Chondrocyte (in vitro differentiated cells): ENCODE data around the gene C13orf46. TPM values are rescaled to one million over a fixed set of nuclear protein-coding genes. Genes with fewer than 3 reads are reported as not detected.

Experiments
- DNase-seq: peaks from one replicate; pipeline ENCODE4 v3.0.0; 2021; ENCODE audit warnings: mixed read lengths, low spot score
- H3K27ac Mint-ChIP-seq: one replicate; pipeline ENCODE4 v1.8.0; 2021; ENCODE audit warnings: mild to moderate bottlenecking, moderate library complexity, mixed read lengths; ENCODE audit not compliant: unreplicated experiment
- H3K27me3 Mint-ChIP-seq: 2 replicates; pipeline ENCODE4 v1.8.0; 2021; ENCODE audit warnings: low read depth, mixed read lengths
- H3K36me3 Mint-ChIP-seq: 2 replicates; pipeline ENCODE4 v1.8.0; 2021; ENCODE audit warnings: low read depth, mixed read lengths
- H3K4me1 Mint-ChIP-seq: 2 replicates; pipeline ENCODE4 v1.8.0; 2021; ENCODE audit warnings: low read depth, mild to moderate bottlenecking, mixed read lengths
- H3K4me3 Mint-ChIP-seq: one replicate; pipeline ENCODE4 v1.8.0; 2021; ENCODE audit warnings: mild to moderate bottlenecking, moderate library complexity, mixed read lengths; ENCODE audit not compliant: unreplicated experiment
- H3K9me3 Mint-ChIP-seq: 2 replicates; pipeline ENCODE4 v1.8.0; 2021; ENCODE audit warnings: low read depth, mixed read lengths
- CTCF ChIP-seq: fragments of 200-600 bp; sonication (generic); IDR thresholded peaks from 2 replicates; pipeline ENCODE4 v1.5.0; 2021; ENCODE audit warnings: antibody characterized with exemption, mild to moderate bottlenecking, moderate library complexity
- total RNA-seq: library from RNA; stranded (reverse); gene quantifications from 3 replicates; pipeline ENCODE4 v1.2.1, GENCODE V29; 2021

C13orf46 gene
- total RNA-seq, 1 donor from 2014 or later = 2.2 TPM

- Mint-ChIP-seq H3K27ac (no peak overlapping the region), H3K4me3 (no peak overlapping the region)
Measured at GRCh38 chr13:113965383-113965874, 8.4 kb downstream of the C13orf46 start.

GRCh38 chr13:113964251-113964995 lies 9.5 kb downstream of the C13orf46 start:
- TF ChIP-seq CTCF = no peak

More at GRCh38 chr13:113965383-113965874, 8.4 kb downstream of the C13orf46 start:
- Mint-ChIP-seq H3K4me1 (no peaks in the 10 kb centered on the region), H3K36me3 (peaks cover 9% of the 10 kb centered on the region), H3K27me3 (no peaks in the 10 kb centered on the region), H3K9me3 (peaks cover 1% of the 10 kb centered on the region)
- DNase-seq = no peak
- no peak for TF ChIP-seq CTCF

GRCh38 chr13:113963376-113963775 lies 10.5 kb downstream of the C13orf46 start:
- H3K4me3 Mint-ChIP-seq = no peak overlapping the region
- peak; percentile 59 for DNase-seq
- H3K36me3 Mint-ChIP-seq = peaks cover 14% of the 10 kb centered on the region
- H3K27me3 Mint-ChIP-seq = no peaks in the 10 kb centered on the region
- no peak overlapping the region for H3K27ac Mint-ChIP-seq
- H3K4me1 Mint-ChIP-seq = no peaks in the 10 kb centered on the region
- no peak for TF ChIP-seq CTCF
- peaks cover 7% of the 10 kb centered on the region for H3K9me3 Mint-ChIP-seq

More at GRCh38 chr13:113964251-113964995, 9.5 kb downstream of the C13orf46 start:
- Mint-ChIP-seq H3K9me3 (peaks cover 7% of the 10 kb centered on the region), H3K27ac (no peak overlapping the region), H3K4me3 (no peak overlapping the region), H3K4me1 (no peaks in the 10 kb centered on the region), H3K27me3 (no peaks in the 10 kb centered on the region), H3K36me3 (peaks cover 12% of the 10 kb centered on the region)
- DNase-seq = peak; percentile 56

DNA sequence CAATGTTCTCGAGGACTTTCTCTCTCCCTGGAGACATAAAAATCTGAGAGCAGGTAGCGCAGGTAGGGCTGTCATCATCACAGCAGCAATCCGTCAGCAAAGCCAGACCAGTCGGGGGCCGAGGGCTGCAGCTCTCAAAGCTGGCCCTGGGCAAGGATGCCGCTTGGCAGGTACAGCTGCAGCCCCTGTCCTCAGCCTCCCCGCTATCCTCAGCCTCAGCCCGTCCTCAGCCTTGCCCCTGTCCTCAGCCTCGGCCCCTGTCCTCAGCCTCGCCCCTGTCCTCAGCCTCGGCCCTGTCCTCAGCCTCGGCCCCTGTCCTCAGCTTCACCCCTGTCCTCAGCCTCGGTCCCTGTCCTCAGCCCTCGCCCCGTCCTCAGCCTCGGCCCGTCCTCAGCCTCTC lies 10.9 kb downstream of the C13orf46 start:
- no peak overlapping the region for H3K4me3 Mint-ChIP-seq
- peak; percentile 59 for DNase-seq
- no peak overlapping the region for H3K27ac Mint-ChIP-seq
- peaks cover 16% of the 10 kb centered on the region for H3K36me3 Mint-ChIP-seq
- H3K27me3 Mint-ChIP-seq = no peaks in the 10 kb centered on the region
- TF ChIP-seq CTCF = no peak
- peaks cover 7% of the 10 kb centered on the region for H3K9me3 Mint-ChIP-seq
- no peaks in the 10 kb centered on the region for H3K4me1 Mint-ChIP-seq

- H3K4me1 Mint-ChIP-seq = no peaks in the 10 kb centered on the region
- no peak overlapping the region for H3K4me3 Mint-ChIP-seq
- H3K27me3 Mint-ChIP-seq = no peaks in the 10 kb centered on the region
- H3K9me3 Mint-ChIP-seq = peaks cover 7% of the 10 kb centered on the region
- no peak overlapping the region for H3K27ac Mint-ChIP-seq
- peak; percentile 25 for DNase-seq
- no peak for TF ChIP-seq CTCF
- peaks cover 16% of the 10 kb centered on the region for H3K36me3 Mint-ChIP-seq
Measured at GRCh38 chr13:113962386-113962785, 11.5 kb downstream of the C13orf46 start.
